Endothelial cell of umbilical vein (primary cell): Measurements from ENCODE around the gene DKK3. TPM values are rescaled to one million over a fixed set of nuclear protein-coding genes. Genes with fewer than 3 reads are reported as not detected.

Experiments
- BruUV-seq: library from RNA; stranded (reverse); fragments of 400-500 nt; replicated peaks from 2 replicates; lab custom pipeline; 2021; lab: Mats Ljungman, UMichigan
- CTCF ChIA-PET: fragments of 300-600, 350-600 bp; sonication (Branson Sonifier 250); formaldehyde crosslinking; loops from one replicate; lab custom pipeline; 2021; ENCODE audit warnings: antibody characterized with exemption, inconsistent platforms; lab: Charles Lee
- POLR2A ChIA-PET: fragments of 300-600, 350-600 bp; sonication (Branson Sonifier 250); formaldehyde crosslinking; loops from one replicate; lab custom pipeline; 2021; ENCODE audit warnings: antibody characterized with exemption, inconsistent platforms; lab: Charles Lee
- DNase-seq: peaks from one replicate; pipeline ENCODE4 v3.0.0-alpha.2; 2011; ENCODE audit warnings: low read depth, low spot score
- FAIRE-seq: peaks from 2 replicates; lab custom pipeline; 2011; peaks lifted over from hg19 to GRCh38; lab: Jason Lieb, UNC
- H2AFZ ChIP-seq: 2 replicates; pipeline ENCODE4 v1.6.0; 2012; ENCODE audit warnings: low read depth, low read length, control low read depth, inconsistent platforms
- H3K27ac ChIP-seq: 2 replicates; pipeline ENCODE4 v1.5.1; 2011; ENCODE audit warnings: low read depth, mild to moderate bottlenecking, control low read depth, low read length, moderate library complexity; ENCODE audit not compliant: insufficient read depth
- H3K27me3 ChIP-seq, 2 experiments: 2 replicates each; pipeline versions ENCODE4 v1.6.0 to v1.6.1; 2011; ENCODE audit warnings: low read length in 2 of 2, mixed read lengths in 1 of 2; ENCODE audit not compliant: control insufficient read depth in 2 of 2, insufficient read depth in 2 of 2
- H3K36me3 ChIP-seq, 2 experiments: 2 replicates in 1 of 2; 3 replicates in 1 of 2; pipeline ENCODE4 v1.5.1; 2011; ENCODE audit warnings: low read length in 2 of 2, mild to moderate bottlenecking in 1 of 2, moderate library complexity in 1 of 2; ENCODE audit not compliant: control insufficient read depth in 2 of 2, insufficient read depth in 2 of 2; ENCODE audit errors: extremely low read depth in 1 of 2
- H3K4me1 ChIP-seq: 3 replicates; pipeline ENCODE4 v1.5.1; 2011; ENCODE audit warnings: mild to moderate bottlenecking, low read length; ENCODE audit not compliant: control insufficient read depth, insufficient read depth; ENCODE audit errors: extremely low read depth
- H3K4me2 ChIP-seq: 2 replicates; pipeline ENCODE4 v1.6.1; 2011; ENCODE audit warnings: low read length, control low read depth, mixed read lengths; ENCODE audit not compliant: insufficient read depth
- H3K4me3 ChIP-seq, 3 experiments: fragments of 200-600 bp in 1 of 3; sonication (generic), shearing (Covaris generic) in 1 of 3; replicated peaks in 1 of 3; 2 replicates each; pipeline ENCODE4 v1.5.1; 2011 to 2016; ENCODE audit warnings: control low read depth in 3 of 3, low read length in 3 of 3, mild to moderate bottlenecking in 2 of 3, inconsistent platforms in 1 of 3, low read depth in 1 of 3, moderate library complexity in 1 of 3; ENCODE audit not compliant: insufficient read depth in 1 of 3
- H3K79me2 ChIP-seq: 2 replicates; pipeline ENCODE4 v1.6.0; 2012; ENCODE audit warnings: low read length, inconsistent platforms; ENCODE audit not compliant: control insufficient read depth, insufficient read depth
- H3K9ac ChIP-seq: replicated peaks from 2 replicates; pipeline ENCODE3; 2011; ENCODE audit warnings: low read length, control low read depth; ENCODE audit not compliant: insufficient read depth; ENCODE audit errors: extremely low read depth
- H3K9me1 ChIP-seq: replicated peaks from 3 replicates; pipeline ENCODE4 v1.6.0; 2011; ENCODE audit warnings: mild to moderate bottlenecking, low read length; ENCODE audit not compliant: control insufficient read depth, insufficient read depth; ENCODE audit errors: extremely low read depth
- H3K9me3 ChIP-seq: replicated peaks from 2 replicates; pipeline ENCODE4 v1.5.1; 2012; ENCODE audit warnings: low read length, inconsistent platforms; ENCODE audit not compliant: control insufficient read depth, insufficient read depth
- H4K20me1 ChIP-seq: replicated peaks from 2 replicates; pipeline ENCODE3; 2011; ENCODE audit warnings: mild to moderate bottlenecking, low read length; ENCODE audit not compliant: control insufficient read depth, insufficient read depth; ENCODE audit errors: extremely low read depth
- FOS ChIP-seq: IDR thresholded peaks from 2 replicates; pipeline ENCODE4 v1.6.1; 2011; ENCODE audit warnings: mild to moderate bottlenecking, low read length, moderate library complexity, borderline replicate concordance; ENCODE audit not compliant: insufficient read depth
- GATA2 ChIP-seq: IDR thresholded peaks from 2 replicates; pipeline ENCODE4 v1.7.0; 2011; ENCODE audit warnings: low read depth, mild to moderate bottlenecking, moderate library complexity, mixed read lengths, low read length; ENCODE audit not compliant: insufficient read length, insufficient read depth
- JUN ChIP-seq: IDR thresholded peaks from 2 replicates; pipeline ENCODE4 v1.6.1; 2011; ENCODE audit warnings: borderline replicate concordance, low read depth; ENCODE audit not compliant: insufficient read length, insufficient read depth
- POLR2A ChIP-seq: IDR thresholded peaks from 2 replicates; pipeline ENCODE4 v1.6.1; 2012; ENCODE audit warnings: low read depth, mild to moderate bottlenecking, control low read depth, low read length
- POLR2AphosphoS5 ChIP-seq: IDR thresholded peaks from 2 replicates; pipeline ENCODE4 v1.6.1; 2012; ENCODE audit warnings: low read depth, mild to moderate bottlenecking, control low read depth, low read length, moderate library complexity; ENCODE audit not compliant: insufficient read depth
- dilution Hi-C: fragments of 300-500 bp; cut with MboI; formaldehyde crosslinking; loops from one replicate; pipeline ENCODE4 v1.15.0; 2019; ENCODE audit warnings: low sequenced_read_pairs; ENCODE audit not compliant: extremely low pct_ligation_motif_present
- intact Hi-C: fragments of 100-400 bp; cut with micrococcal nuclease; formaldehyde crosslinking; loops from one replicate; pipeline ENCODE4 v1.10.0; 2022
- polyA plus RNA-seq, 4 experiments: library from polyadenylated mRNA; depleted of rRNA in 3 of 4; stranded (reverse) in 3 of 4; unstranded in 1 of 4; fragments of >200 nt; gene quantifications; 2 replicates each; pipeline versions ENCODE4 v1.2.1 to v1.2.3, GENCODE V29; 2011 to 2012; ENCODE audit warnings: missing spikeins in 1 of 4
- total RNA-seq: library from RNA; stranded (reverse); gene quantifications from 2 replicates; pipeline ENCODE4 v1.2.3, GENCODE V29; 2021
- TF ChIP-seq, protein P1 (sequence below): IDR thresholded peaks from 2 replicates; pipeline ENCODE4 v1.6.1; 2011; ENCODE audit not compliant: insufficient read depth, insufficient read length
- TF ChIP-seq, protein P2 (sequence below), 2 donors: IDR thresholded peaks; 1 replicate in 1 of 2; 2 replicates in 1 of 2; pipeline ENCODE4 v1.5.1; 2011; ENCODE audit warnings: low read length in 2 of 2, mild to moderate bottlenecking in 2 of 2, moderate library complexity in 2 of 2, control low read depth in 1 of 2, inconsistent platforms in 1 of 2, low read depth in 1 of 2; ENCODE audit not compliant: insufficient read depth in 1 of 2; ENCODE audit errors: extremely low read depth in 1 of 2

The DKK3 gene
- total and polyA plus RNA-seq, 2 donors (not counting 3 experiments of a cell fraction or from before 2014, with no cell fraction given): 131 to 335 TPM

DNA sequence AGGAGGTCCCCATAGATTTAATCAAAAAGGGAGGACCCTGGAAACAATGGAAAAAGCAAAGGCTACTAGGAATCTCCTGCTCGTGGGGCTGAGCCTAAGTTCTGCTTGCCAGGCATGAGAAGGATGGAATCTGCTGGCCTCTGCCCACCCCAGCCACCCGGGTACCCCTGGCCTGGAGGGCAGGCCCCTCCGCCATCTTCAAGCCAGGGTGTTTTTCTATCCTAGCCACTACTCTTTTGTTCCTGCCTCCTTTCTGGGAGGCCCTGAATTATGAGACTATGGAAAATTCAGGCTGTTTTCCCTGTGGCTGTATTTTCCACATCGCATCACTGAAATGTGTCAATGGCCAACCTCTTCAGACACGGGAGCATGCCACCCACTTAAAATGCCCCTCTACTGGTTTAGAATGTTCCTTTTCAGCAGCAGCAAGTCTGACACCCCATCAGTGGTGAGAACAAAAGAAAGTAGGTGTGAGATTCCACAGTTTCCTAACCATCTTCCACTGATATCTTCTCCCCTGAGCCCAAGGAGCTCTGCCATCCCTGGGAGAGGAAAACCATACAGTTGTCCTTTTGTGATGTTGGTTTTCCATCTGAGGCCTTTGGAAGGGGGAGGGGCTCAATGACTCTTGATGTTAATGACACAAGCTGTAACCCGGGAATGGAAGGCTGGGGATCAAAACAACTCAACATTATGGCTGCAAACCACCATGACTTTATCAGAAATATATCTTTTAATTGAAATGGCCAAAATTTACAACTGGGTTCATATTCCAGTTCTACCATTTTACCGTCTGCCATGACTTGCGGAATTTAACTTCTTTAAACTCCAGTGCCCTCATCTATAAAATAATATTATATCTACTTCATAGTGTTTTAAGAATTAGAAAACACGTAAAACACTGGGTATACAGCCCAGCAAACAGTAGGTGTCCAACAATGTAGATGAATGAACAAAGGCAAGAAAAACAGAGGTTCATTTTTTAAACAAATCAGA is 22.2 kb downstream of the DKK3 start:
- TF ChIP-seq POLR2AphosphoS5: no peak
- TF ChIP-seq, protein P1, sequence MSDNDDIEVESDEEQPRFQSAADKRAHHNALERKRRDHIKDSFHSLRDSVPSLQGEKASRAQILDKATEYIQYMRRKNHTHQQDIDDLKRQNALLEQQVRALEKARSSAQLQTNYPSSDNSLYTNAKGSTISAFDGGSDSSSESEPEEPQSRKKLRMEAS: no peak
- H3K36me3 ChIP-seq: peaks cover 0 to 6% of the 10 kb centered on the region in 2 experiments
- no peaks in the 10 kb centered on the region for H3K27me3 ChIP-seq
- CTCF ChIA-PET: interaction anchor here (1.1 to 1.8 kb wide), 3 partner anchors 9 to 58 kb away, joined by 4 to 7 read pairs (median 4); partner anchors contain the start of gene DKK3
- no peaks in the 10 kb centered on the region for H3K9me3 ChIP-seq
- H3K27ac ChIP-seq: peak overlapping the region; percentile 14
- dilution Hi-C loops: no loop called here
- no peak overlapping the region for H3K9ac ChIP-seq
- DNase-seq: no peak
- no peaks in the 10 kb centered on the region for H3K9me1 ChIP-seq
- no peak overlapping the region for H3K4me2 ChIP-seq
- POLR2A ChIA-PET: no interaction called here
- no peak overlapping the region for H3K4me3 ChIP-seq
- no peaks in the 10 kb centered on the region for H4K20me1 ChIP-seq
- BruUV-seq: no TSS peak
- FAIRE-seq: no peak
- H2AFZ ChIP-seq: no peak overlapping the region
- intact Hi-C loops: no loop called here
- H3K4me1 ChIP-seq: peaks cover 43% of the 10 kb centered on the region
- no peaks in the 10 kb centered on the region for H3K79me2 ChIP-seq

DNA sequence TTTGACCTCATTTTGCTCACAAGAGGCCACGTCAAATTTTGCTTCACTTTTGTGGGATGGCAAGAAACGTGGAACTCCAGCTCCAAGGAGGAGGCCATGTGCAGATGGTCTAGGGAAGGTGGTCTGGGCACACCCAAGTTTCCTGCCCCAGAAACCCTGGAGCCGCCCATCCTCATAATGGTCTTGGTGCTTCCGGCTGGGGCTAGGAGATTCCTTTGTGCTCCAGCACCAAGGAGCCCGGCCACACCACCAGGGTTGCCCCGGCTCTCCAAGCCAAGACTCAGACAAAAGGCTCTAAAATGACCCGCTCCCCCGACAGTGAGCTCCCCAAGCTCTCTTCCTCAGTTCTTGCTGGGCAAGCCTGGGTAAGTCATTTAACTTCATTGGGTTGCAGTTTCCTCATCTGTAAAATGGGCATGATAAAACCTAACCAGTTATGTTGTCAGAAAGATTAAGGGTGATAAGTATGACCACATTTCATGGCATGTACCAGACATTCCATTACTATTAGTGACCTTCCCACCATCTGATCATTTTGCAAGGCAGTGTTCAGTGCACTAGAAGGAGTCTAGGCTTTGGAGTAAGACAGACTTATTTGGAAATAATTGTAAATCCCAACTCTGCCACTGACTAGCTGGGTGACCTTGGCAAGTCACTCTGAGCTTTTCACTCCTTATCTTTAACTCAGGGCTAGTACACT is 23.3 kb downstream of the DKK3 start:
- no peak overlapping the region for H3K4me2 ChIP-seq
- peaks cover 0 to 2% of the 10 kb centered on the region in 2 experiments for H3K36me3 ChIP-seq
- H3K27me3 ChIP-seq: no peaks in the 10 kb centered on the region
- dilution Hi-C loops (no loop called here), intact Hi-C loops (no loop called here)
- ChIA-PET CTCF (interaction anchor here (1.2 kb wide), 1 partner anchor 240 kb away, joined by 3 read pairs; no protein-coding TSS in a partner anchor), POLR2A (no interaction called here)
- no peak for TF ChIP-seq POLR2A
- no peak for TF ChIP-seq JUN
- peak; percentile 68 for TF ChIP-seq GATA2
- TF ChIP-seq, protein P2, sequence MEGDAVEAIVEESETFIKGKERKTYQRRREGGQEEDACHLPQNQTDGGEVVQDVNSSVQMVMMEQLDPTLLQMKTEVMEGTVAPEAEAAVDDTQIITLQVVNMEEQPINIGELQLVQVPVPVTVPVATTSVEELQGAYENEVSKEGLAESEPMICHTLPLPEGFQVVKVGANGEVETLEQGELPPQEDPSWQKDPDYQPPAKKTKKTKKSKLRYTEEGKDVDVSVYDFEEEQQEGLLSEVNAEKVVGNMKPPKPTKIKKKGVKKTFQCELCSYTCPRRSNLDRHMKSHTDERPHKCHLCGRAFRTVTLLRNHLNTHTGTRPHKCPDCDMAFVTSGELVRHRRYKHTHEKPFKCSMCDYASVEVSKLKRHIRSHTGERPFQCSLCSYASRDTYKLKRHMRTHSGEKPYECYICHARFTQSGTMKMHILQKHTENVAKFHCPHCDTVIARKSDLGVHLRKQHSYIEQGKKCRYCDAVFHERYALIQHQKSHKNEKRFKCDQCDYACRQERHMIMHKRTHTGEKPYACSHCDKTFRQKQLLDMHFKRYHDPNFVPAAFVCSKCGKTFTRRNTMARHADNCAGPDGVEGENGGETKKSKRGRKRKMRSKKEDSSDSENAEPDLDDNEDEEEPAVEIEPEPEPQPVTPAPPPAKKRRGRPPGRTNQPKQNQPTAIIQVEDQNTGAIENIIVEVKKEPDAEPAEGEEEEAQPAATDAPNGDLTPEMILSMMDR (IDR thresholded peaks at IDR 0.05; ENCODE audit: extremely low read depth in 1 of 2, insufficient read depth in 1 of 2, low read depth in 1 of 2, low read length in 2 of 2): no peak
- TF ChIP-seq, protein P1: no peak
- no peak for TF ChIP-seq FOS
- no peak overlapping the region for H2AFZ ChIP-seq
- no peak overlapping the region for H3K27ac ChIP-seq
- no peak overlapping the region for H3K9ac ChIP-seq
- DNase-seq (no peak), FAIRE-seq (peak; percentile 58)
- H3K4me3 ChIP-seq: no peak overlapping the region
- no peaks in the 10 kb centered on the region for H4K20me1 ChIP-seq
- H3K9me3 ChIP-seq: no peaks in the 10 kb centered on the region
- BruUV-seq: no TSS peak
- peaks cover 53% of the 10 kb centered on the region for H3K4me1 ChIP-seq
- H3K79me2 ChIP-seq: no peaks in the 10 kb centered on the region
- no peaks in the 10 kb centered on the region for H3K9me1 ChIP-seq
